Ishikawa (cell line): ENCODE data around the gene QRFPR.

Experiments used
- CEBPB ChIP-seq: IDR thresholded peaks from 2 replicates; pipeline ENCODE4 v1.6.1; 2012
- CREB1 ChIP-seq: IDR thresholded peaks from 2 replicates; pipeline ENCODE4 v1.6.1; 2012; ENCODE audit warnings: low read depth
- EGR1 ChIP-seq: IDR thresholded peaks from 2 replicates; pipeline ENCODE4 v1.6.1; 2012
- EP300 ChIP-seq: IDR thresholded peaks from 2 replicates; pipeline ENCODE4 v1.6.1; 2012; ENCODE audit warnings: borderline replicate concordance
- FOXM1 ChIP-seq: IDR thresholded peaks from 2 replicates; pipeline ENCODE4 v1.6.1; 2012; ENCODE audit warnings: low read depth, borderline replicate concordance
- MAX ChIP-seq: IDR thresholded peaks from 2 replicates; pipeline ENCODE4 v1.6.1; 2012
- NFIC ChIP-seq: IDR thresholded peaks from 2 replicates; pipeline ENCODE4 v1.6.1; 2012
- RAD21 ChIP-seq: IDR thresholded peaks from 2 replicates; pipeline ENCODE4 v1.6.1; 2012; ENCODE audit warnings: low read depth
- REST ChIP-seq: IDR thresholded peaks from 2 replicates; pipeline ENCODE4 v1.6.1; 2012; ENCODE audit warnings: low read depth, mild to moderate bottlenecking
- TAF1 ChIP-seq: IDR thresholded peaks from 2 replicates; pipeline ENCODE4 v1.6.1; 2012; ENCODE audit warnings: low read depth, mild to moderate bottlenecking
- TCF12 ChIP-seq: IDR thresholded peaks from 2 replicates; pipeline ENCODE4 v1.6.1; 2012; ENCODE audit warnings: low read depth
- TEAD4 ChIP-seq: IDR thresholded peaks from 2 replicates; pipeline ENCODE4 v1.6.1; 2012
- USF1 ChIP-seq: IDR thresholded peaks from 2 replicates; pipeline ENCODE4 v1.6.1; 2012
- YY1 ChIP-seq: IDR thresholded peaks from 2 replicates; pipeline ENCODE4 v1.6.1; 2012; ENCODE audit warnings: low read depth
- ZBTB7A ChIP-seq: IDR thresholded peaks from 2 replicates; pipeline ENCODE4 v1.6.1; 2012; ENCODE audit warnings: low read depth

Gene QRFPR

GRCh38 chr4:121380776-121381462 lies at the start of gene QRFPR:
QRFPR (minus strand) TSS chr4:121381018; CDS start chr4:121380647, 371 bp downstream.
- TF ChIP-seq TEAD4 (no peak), NFIC (no peak), YY1 (no peak), RAD21 (no peak), CREB1 (no peak), ZBTB7A (no peak), TAF1 (no peak), USF1 (no peak), CEBPB (no peak), FOXM1 (no peak), EP300 (no peak), MAX (no peak), EGR1 (no peak), REST (no peak), TCF12 (no peak)

GRCh38 chr4:121428721-121429120 lies 47.9 kb upstream of the QRFPR start:
- no peak for TF ChIP-seq CEBPB
- TF ChIP-seq RAD21, result no peak
- no peak for TF ChIP-seq CREB1
- no peak for TF ChIP-seq FOXM1
- TF ChIP-seq TCF12, result no peak
- no peak for TF ChIP-seq ZBTB7A

- TF ChIP-seq TEAD4, result no peak
- TF ChIP-seq EP300, result no peak
- TF ChIP-seq FOXM1, result no peak
- TF ChIP-seq RAD21, result peak; percentile 32
- no peak for TF ChIP-seq EGR1
These were observed 40.8 kb upstream of the QRFPR start for GRCh38 chr4:121421594-121421993.

- no peak for TF ChIP-seq USF1
- no peak for TF ChIP-seq REST
- TF ChIP-seq EGR1, result no peak
- no peak for TF ChIP-seq YY1
- no peak for TF ChIP-seq TAF1
- TF ChIP-seq CREB1, result no peak
- TF ChIP-seq ZBTB7A, result no peak
- no peak for TF ChIP-seq EP300
- no peak for TF ChIP-seq FOXM1
- no peak for TF ChIP-seq MAX
- TF ChIP-seq NFIC, result no peak
These were observed 30.4 kb upstream of the QRFPR start for GRCh38 chr4:121411151-121411744.

GRCh38 chr4:121400632-121401031 lies 19.8 kb upstream of the QRFPR start:
- TF ChIP-seq MAX (no peak), EP300 (no peak), TEAD4 (no peak), NFIC (no peak), FOXM1 (no peak), CEBPB (no peak), TAF1 (no peak), EGR1 (no peak)
